GM19438 (cell line): ENCODE results near the gene CYSTM1.
A peak's percentile ranks its signal among the peaks of the same experiment; 100 is the strongest.

Experiments used
- ATAC-seq: cut with Tn5 transposase; IDR thresholded peaks from one replicate; pipeline ENCODE4 v1.9.1; 2021; ENCODE audit warnings: low read depth; ENCODE audit not compliant: unreplicated experiment

Gene CYSTM1

DNA sequence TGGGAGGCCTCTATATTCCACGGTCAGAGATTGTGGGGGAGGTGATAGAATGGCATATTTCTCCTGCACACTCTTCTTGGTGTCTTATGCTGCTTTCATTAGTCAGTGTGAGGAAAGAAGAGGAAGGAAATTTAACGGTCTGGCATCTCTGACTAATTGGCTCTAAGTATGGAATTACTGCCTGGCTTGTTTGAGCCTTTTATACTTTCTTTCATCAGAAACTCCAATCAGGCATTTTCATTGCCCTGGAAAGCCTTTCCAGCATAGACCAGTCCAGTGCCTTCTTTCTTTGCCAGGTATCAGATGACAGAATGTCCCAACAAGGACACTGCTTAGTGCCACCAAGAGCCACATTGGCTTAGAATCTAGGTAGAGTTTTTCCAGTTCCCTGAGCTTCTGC lies 30.2 kb downstream of the CYSTM1 start:
- no peak for ATAC-seq

DNA sequence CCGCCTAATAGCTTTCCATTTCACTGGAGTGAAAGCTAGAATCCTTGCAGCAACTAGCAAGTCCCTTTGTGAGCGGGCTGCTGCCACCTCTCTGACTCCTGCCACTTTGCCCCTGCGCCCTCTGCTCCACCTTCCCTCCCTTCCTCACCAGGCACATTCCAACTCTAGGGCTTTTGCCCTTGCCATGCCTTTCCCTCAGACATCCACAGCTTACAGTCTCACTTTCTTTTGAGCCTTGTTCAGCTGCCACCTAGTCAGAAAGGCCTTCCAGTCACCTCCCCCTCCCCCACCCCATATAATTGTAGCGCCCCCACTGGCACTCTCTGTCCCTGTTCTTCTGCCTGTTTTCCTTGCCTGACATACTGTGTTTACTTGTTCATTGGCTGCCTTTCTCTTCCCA lies 31.0 kb downstream of the CYSTM1 start:
- no peak for ATAC-seq

DNA sequence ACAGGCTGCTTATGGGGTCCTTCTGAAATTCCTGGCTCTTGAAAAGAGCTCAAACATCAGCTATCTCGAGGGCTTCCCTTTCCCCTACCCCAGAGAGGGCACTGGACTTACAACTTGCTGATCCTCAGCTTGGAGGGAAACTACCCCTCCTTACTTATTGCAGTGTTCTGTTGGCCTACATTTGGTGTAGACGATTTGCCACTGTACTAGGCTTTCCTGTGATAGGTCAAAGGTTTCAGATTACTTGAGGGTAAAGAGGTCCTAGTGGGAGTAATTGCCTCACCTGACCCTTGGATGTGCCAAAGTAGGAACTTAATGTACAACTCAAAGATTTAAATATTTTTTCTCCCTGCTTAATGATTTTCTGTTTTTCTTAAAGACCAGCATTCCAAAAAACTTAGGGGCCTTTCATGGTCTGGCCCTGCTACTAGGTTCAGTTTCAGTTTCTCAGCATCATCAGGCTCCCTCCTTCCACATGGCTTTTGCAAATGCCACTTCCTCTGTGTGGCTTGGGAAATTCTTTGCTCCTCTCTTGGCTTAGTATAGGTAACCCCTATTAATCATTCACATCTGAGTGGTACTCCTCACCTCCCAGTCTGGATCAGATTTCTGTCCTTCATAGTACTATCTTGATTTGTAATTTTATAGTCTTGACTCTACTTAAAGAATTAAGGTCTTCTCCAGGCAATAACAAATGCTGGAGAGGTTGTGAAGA lies 32.4 kb downstream of the CYSTM1 start:
- peak; percentile 86 for ATAC-seq

DNA sequence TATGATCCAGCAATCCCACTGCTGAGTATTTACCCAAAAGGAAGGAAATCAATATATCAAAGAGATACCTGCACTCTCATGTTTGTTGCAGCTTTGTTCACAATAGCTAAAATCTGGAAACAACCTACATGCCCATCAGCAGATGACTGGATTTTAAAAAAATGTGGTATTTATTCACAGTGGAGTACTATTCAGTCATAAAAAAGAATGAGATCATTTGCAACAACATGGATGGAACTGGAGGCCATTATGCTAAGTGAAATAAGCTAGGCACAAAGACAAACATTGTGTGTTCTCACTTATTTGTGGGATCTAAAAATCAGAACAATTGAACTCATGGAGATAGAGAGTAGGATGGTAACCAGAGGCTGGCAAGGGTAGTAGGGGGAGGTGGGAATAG lies 33.1 kb downstream of the CYSTM1 start:
- no peak for ATAC-seq

DNA sequence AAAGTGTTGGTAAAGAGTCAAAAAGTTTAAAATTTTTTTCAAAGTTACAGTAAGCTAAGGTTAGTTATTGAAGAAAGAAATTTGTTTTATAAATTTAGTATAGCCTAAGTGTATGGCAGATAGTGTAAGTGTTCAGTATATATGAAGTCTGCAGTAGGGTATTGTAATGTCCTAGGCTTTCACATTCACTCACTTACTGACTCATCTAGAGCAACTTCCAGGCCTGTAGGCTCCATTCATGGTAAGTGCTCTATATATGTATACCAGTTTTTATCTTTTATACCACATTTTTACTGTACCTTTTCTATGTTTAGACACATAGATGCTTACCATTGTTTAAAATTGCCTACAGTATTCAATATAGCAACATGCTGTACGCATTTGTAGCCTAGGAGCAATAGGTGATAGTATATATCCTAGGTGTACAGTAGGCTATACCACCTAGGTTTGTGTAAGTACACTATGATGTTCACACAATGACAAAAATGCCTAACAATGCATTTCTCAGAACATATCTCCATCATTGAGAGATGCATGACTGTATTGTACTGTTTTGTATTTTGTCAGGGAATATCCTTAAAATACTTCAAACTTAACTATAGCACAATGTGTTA lies 38.5 kb downstream of the CYSTM1 start:
- no peak for ATAC-seq

DNA sequence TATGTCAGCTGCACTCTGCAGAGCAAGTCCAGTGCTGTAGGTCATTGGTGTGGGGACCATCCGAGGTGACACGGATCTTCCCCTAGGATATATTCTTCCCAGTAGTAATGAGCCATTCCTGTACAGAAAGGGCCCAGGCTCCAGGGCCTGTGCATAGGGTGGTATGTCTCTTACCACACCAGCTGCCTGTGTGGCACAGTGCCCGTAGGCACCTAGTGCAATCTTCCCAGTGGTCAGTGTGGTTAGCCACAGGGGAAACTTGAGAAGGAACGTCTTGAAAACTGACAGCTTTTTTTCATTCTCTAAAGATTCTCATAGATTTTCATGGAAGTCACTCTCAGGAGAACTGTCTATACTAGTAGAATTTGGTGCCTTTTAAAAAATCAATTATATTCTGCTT lies 39.8 kb downstream of the CYSTM1 start:
- ATAC-seq, result no peak

DNA sequence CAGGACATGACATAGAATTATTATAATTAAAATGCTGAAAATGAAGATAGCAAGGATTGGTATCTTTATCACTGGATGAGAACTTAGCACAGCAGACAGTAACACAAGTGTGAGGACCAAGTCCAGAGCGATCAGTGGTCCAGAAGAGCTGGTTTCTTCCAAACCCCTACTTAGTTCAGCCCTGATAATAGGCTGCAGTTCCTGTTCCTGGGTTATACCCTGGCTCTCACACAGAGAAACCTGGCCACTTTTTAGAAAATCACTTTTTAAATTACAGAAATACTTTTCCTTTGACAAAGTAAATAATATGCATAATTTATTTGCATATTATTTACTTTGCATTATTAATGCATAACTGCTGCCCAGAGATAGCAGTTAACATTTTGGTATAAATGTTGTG lies 40.3 kb downstream of the CYSTM1 start:
- no peak for ATAC-seq

DNA sequence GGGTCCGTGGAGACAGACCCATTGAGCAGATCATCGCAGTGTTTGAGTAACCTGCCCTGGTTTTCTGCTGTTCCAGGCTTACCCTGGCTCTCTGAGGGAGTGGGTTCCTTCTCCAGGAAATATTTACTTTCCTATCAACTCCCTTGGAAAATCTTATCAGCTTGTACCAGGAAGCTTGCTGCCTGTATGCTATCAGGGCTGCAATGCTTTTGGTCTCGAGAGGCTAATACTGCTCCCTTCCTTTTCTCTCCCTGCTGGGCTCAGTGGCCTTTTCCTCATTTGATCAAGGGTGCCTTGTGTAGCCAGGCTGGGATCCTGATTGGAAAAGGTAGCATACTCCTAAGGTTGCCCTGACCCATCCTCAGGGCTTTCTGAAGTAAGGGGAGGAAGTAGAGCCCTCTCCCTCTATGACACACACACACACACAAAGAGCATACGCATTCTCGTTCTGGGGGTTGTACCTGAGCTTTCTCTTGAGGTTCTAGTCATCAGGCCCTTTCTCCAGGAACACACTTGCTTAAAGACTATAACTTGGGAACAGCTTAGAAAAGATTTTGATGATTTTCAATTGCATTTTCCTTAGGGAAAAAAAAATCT lies 41.6 kb downstream of the CYSTM1 start:
- ATAC-seq, result no peak

DNA sequence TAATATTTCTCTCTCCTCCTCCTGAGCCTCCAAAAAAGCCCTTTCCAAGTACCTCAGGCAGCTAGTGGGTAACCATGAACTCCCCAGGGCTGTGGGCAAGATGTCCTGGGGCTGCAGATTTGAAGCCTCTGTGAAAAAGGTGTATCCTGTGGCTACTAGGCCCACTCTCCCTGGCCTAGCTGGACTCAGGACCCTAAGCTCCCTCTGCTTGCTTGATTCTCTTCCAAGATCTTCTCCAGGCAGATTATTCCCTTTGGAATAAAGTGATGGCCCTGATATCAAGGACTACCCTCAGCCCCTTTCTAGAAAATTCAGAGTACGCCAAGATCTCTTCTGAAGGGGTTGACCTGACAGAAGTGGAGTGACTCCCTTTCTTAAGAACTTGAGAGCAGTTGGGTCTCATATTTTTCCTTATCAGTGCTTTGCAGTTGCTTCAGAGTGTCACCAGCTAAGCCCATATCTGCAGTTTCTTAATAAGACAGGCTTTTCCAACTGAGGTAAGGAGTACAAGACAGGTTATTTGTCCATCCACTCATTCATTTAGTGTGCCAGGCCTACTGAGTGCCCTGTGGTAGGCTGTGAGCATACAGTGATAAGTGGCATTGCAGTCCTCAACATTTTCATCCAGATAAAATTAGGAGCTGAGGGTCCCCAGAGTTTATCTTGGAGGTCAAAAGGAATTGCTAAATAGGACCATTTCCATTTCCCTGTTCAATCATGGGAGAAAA lies 42.5 kb downstream of the CYSTM1 start:
- ATAC-seq, result no peak

DNA sequence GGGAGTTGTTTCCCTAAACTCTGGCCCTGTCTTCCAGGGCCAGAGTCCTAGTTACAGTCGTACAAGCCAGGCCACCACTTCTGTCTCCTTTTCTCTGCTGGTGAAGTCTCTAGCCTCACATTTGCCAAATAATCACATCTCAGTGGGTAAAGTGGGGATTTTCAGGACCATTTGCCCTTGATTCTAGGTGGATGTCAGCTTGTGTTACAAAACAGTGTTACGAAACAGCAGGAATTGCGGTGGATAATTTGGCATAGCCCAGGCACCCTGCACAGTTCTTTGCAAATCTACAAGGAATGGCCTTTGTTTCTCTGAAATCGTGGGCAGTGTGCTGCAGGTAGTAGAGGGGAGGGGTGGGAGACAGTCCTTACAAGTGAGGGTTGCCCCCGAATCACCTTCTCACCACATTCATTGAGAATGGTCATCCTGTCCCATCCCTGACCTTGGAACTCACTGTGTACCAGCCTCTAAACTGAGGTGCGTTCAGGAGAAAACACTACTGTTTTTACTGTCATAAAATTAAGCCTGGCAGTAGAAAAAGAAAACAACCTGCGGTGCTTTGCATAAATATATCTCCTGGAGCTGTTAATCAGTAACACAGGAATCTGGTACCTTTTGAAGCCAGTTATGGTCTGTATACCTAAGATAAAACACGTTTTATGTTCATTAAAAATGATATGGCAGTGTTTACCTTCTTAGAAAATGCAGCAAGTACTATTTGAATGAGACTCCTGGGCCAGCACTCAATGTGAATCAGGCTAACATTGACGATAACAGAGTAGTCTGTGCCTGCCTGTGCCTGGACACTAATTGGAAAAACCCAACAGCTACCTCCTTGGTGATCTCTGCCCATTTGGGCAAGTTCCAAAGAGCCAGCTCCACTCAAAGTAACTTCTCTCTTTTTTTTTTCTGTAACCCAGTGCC lies 44.3 kb downstream of the CYSTM1 start:
- peak; percentile 32 for ATAC-seq

DNA sequence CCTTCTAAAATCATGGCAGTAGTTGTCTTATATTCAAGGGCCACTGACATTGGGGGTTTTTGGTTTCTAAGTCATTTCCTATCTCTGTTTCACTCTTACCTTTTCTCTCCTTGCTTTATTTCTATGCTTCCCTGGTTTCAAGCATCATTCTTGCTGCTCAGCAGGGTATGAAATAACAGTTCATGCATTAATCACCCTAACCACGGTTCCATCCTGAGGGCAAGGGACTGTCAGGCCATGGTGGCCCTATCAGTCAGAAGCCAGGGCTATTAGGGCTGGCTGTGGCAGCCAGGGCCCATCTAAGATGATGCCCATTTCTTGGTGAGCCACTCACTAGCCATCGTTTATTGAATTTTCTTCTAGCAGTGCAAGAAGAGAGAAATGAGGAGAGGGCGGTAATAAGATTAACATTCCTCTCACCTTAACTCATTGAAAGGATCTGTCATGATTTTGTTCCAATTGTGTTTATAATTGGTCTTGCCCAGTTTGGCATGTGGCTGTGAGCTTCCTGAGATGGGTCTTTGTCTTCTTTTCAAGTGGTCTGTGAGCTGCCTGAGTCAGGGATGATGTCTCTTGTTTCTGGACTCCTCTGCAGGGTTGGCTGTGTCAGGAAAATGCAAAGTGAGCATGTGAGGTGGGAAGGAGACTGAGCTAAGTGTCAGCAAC lies 45.2 kb downstream of the CYSTM1 start:
- peak; percentile 65 for ATAC-seq

DNA sequence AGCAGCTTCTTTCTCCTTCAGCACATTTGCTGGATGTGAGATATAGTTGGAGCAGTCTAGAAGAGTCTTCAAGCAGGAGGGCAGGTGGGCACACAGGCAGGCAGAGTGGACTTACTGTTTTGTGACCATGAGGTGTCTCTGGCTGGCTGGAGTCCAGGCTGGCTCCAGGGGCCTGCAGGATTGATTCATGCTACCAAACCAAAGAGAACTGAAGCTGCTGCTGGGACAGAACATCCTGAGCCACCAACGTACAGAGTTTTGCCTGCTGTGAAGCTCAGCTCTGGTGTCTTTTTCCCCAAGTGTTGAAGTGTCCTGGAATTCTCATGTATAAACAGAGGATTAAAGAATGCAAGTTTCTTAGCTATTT lies 45.7 kb downstream of the CYSTM1 start:
- ATAC-seq, result no peak

DNA sequence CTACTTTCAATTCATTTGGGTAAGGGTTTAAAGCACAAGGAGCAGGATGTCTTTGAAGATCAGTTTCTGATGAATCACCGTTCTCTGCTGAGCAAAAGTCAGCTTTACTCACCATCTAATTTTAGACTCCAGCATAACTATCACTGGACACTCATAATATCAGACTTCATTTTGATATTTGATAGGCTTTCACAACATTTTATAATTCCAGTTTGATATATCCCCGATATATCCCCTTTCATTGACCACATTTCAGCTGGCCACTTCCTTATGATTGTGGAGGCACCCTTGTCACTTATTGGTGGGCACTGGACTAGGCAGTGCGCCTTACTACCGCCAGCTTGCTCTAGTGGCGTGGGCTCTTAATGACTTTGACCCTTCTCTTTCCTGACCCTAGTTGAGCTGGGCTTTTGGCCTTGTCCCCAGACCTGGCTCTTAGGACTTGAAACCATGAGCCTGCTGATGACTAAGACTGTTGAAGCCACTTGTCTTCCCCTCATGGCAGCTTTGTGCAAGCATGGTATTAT lies 46.8 kb downstream of the CYSTM1 start:
- ATAC-seq, result no peak

DNA sequence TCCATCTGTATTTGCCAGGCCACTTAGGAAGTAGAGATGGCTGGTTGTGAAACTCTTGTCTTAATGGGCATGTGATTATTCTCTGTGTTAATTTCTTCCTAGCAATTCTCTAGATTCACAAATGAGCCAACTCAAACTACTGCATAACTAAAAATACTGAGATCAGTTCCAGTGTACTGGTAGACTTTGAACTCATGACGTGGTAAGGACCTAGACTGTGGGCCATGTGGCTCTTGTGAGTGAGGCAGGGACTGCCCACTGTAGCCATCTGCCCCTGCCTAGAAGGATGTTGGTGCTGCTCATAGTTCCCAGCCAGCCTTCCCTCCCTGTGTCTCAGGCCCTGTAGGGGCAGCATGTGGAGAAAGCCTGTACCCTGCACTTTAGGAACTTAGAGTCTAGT lies 47.4 kb downstream of the CYSTM1 start:
- no peak for ATAC-seq

DNA sequence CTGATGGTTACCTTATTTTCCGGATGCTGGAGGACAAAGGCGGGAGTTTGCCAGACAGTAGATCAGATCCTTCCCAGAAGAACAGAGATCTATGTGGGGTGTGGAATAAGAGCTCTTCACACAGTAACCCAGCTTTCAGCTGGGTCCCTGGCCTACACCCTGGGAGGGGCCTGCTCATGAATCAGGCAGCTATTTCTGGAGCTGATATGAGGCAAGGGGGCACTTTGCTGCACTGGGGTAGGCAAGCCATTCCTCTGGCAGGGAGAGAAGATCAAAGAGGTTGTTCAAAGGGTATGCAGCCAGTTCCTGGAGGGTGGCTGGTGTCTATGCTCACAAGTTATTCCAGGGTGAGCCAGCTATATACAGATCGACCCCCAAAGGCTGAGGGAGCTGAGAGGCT lies 48.6 kb downstream of the CYSTM1 start:
- no peak for ATAC-seq

DNA sequence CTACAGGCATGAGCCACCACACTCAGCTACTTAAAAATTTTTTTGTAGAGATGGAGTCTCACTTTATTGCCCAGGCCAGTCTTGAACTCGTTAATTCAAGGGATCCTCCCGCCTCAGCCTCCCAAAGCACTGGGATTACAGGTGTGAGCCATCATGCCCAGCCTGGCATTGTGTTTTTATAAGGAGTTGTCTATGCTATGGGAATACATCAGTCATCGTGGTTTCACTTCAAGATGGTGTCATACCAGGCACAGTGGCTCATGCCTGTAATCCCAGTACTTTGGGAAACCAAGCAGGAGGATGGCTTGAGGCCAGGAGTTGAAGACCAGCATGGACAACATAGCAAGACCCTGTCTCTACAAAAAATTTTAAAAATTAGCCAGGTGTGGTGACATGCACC lies 49.7 kb downstream of the CYSTM1 start:
- ATAC-seq, result no peak

DNA sequence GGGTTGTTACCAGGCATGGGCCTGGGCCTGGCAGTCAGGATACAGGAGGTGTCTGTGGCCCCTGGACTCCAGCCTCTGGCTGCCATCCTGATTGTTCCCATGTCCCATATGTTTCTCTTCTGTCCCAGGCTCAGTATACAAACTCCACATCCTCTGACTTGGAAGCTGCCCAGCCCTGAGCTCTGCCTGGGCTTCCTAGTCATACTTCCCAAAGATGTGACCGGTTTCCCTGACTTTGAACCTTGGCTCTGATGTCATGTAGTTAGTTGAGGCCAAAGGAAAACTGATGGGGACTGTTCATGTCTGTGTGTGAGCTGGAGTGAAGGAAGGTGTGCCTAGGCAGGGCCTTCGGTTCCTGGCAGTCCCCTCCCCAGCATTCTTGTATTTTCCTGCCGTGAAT lies 50.4 kb downstream of the CYSTM1 start:
- no peak for ATAC-seq

DNA sequence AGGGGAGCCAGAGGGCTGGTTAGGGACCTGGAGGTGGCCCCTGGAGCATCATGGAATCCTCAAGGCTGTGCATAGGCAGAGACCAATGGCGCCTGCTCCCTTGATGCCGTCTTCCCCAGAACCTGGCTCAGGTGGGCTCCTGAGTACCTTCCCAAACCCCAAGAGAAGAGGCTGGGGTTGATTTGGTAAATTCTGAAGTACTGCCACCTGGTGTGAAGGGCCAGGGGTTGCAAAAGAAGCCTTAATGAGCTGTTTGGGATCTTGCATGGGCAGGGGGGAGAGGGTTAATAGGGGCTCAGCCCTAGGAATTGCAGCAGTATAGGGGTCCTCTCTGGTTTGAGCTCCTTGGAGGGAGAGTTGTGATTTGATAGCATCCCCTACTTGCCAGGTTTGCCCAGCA lies 52.1 kb downstream of the CYSTM1 start:
- no peak for ATAC-seq

DNA sequence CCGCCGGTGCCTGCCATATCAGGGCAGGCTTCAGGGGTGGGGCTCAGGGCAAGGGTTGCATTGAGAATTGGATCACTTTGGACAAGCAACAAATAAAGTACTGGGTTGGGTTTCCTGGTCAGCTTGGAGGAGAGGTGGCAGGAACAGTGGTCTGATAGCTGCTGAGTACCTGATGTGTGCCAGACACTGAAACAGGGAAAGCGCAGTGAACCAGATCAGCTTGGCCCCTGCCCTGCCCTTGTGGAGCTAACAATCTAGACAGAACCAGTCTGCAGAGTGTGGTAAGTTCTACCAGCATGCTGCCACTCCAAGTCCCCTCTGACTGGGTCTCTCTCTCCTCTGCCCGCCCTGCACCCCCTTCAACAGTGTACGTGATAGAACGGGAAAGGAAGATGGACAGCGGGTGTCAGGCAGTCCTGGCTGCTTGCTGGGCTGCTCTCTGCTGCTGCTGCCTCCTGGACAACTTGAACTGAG lies 53.4 kb downstream of the CYSTM1 start:
- no peak for ATAC-seq

DNA sequence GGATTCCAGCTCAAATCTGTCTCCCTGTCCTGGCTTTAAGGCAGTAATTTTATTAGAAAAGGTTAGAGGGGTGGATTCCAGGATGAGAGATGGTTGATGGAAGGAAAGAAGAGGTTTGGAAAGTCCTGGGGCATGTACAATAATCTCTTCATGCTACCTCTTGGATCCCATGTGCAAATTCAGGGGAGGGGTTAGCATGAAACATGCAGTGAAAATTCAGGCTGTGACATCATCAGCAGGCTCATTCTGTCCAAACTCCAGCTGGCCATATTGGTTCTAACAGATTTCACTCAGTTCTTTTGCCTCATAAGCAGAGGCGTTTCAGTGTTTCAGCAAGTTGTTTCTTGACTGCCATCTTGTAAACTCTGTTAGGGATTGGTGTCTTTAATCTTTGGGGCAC lies 55.4 kb downstream of the CYSTM1 start:
- no peak for ATAC-seq
